GM19025 (cell line): Measurements from ENCODE around the gene IGF2BP2.
"Not testable (repeated sequence)": the region's sequence is repeated elsewhere in the genome, so short reads cannot be mapped to it uniquely, and the experiment has no call there.

Source experiments
- ATAC-seq: cut with Tn5 transposase; IDR thresholded peaks from one replicate; pipeline ENCODE4 v1.9.1; 2021; ENCODE audit warnings: mild to moderate bottlenecking, low read depth, moderate library complexity; ENCODE audit not compliant: unreplicated experiment

Gene IGF2BP2

DNA sequence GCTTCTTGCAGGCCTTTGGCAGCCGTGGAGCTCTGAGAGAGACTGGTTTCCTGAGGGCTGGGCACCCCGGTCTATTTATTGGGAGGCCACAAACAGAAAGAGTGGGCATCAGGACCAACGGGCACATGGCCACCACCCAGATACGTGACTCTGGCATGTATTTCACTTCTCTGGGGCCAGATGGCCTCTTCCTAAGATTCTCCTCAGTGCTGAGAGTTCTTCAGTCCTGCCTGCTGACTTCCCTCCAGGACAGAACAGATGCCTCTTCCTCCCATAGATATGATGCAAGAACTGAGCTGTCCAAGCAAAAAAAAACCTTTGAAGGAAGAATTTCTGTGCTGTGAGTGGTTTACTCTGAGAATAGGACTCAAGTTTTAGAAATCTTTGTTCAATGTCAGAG, 107.7 kb downstream of the IGF2BP2 start:
- ATAC-seq: no peak

DNA sequence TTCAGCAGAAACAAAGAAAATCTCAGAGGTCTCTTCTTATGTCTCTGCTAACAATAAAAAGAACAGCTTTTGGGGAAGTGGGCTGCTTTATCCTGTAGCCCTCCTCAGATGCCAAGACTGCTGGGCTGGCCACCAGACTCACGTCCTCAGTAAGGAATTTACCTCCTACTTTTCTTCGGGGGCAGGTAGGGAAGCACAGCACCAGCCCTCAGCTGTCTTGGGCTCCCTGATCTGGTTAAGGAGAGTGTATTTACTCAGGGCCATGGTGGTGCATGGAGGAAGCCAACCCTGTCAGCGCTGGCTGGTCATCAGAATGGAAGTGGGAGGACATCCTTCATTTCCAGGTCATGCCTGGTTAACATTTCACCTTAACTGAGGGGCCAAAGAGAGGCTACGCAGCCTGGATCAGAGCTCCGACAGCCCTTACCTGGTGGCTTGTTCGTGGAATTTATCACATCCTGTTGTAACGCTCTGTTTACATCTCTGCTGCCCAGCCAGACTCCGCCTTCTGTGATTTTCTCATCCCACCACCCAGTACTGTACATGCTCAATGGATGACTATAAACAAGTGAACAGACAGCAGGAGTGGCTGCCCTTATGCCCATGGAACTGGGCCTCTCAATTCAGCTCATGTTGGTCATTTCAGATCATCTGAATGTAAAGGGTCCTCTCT, 108.3 kb downstream of the IGF2BP2 start:
- no peak for ATAC-seq

DNA sequence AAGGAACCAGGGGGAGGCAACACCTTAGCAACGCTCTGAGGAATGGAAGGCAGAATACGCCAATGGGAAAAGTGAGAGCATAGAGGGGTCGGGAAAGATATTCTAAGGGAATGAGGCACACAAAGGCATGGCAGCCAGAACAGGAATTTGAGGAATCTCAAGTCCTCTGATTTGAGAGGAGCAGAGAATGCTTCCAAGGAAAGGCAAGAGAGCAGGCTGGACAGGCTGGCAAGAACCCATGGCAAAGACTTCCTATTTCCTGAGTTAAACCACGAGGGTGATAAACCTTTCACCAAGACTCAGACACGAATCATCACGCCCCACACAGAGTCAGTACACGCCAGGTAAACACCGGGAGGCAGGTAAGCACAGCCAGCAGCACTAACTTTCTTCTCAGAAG, 109.8 kb downstream of the IGF2BP2 start:
- no peak for ATAC-seq

DNA sequence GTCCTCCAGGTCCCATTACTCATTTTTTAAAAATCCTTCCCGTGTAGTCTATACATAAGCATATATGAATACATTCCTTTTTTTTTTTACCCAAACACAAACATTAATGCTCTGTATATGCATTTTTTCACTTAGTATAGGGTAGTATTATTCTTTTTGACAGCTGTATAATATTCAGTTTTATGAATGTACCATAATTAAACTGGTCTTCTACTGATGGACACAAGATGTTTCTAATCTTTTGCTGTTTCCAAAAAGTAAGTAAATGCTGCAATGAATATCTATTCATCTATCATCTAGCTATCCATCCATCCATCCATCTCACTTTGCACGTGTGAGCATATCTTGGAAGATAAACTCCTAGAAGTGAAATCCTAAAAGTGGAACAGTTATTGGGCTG, 110.8 kb downstream of the IGF2BP2 start:
- no peak for ATAC-seq

DNA sequence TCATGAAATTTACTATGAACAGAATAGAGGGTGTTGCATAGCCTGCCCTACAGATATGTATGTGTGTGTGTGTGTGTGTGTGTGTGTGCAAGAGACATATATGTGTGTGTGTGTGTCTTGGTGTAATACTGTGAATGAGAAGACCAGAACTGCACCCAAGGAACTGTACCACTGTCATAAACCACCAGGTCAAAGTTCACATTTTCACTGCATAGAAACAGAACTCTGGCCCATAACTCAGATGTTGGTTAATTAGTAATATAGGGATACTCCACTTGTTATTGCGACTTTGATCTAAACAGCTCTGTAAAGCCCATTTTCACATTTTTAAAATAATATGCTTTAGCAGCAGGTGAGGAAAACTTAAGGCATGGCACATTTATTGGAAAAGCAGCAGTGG, 111.8 kb downstream of the IGF2BP2 start:
- no peak for ATAC-seq

DNA sequence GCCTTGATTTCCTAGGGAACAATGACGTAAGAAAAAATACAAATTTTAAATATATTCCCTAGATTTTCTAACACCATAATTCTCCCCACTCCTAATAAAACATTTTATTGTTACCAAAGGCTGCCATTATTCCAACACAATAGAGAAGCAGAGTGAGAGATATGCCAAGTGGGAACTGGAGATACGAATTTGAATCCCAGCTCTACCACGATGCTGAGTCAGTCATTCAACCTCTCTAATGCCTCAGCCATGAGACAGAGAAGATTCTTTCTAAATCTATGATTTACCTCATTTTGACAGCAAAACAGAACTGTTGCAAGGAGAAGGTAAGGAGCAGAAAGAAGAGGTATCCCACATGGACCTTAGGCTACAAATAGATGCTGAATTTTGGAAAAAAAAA, 112.5 kb downstream of the IGF2BP2 start:
- no peak for ATAC-seq

DNA sequence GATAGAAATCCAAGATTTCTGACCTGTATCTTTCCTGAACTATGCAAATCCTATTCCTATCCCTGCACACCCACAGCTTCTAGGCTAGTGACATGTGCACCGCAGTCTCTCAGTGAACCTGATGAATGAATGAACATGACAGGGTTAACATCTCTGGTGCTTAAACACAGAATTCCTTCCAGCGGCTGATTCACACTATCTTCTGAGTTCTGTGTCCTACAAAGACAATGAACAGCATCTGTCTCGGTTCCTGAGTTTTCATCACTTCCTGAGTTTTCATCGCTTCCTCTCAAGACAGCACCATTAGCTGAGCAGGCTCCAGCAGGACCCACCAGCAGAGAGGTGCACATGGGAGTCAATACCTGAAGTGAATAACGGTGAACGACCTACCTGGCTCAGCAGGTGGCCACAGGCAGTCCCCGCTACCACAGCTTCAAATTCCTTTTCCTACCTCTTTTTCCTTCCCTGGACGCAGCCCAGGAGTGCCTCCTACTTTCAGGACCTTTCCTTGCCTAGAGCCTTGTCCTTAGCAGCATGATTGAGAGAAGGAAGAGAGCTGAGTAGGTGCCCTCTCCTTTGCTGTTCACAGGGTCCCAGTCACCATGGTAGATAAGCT, 113.5 kb downstream of the IGF2BP2 start:
- no peak for ATAC-seq

DNA sequence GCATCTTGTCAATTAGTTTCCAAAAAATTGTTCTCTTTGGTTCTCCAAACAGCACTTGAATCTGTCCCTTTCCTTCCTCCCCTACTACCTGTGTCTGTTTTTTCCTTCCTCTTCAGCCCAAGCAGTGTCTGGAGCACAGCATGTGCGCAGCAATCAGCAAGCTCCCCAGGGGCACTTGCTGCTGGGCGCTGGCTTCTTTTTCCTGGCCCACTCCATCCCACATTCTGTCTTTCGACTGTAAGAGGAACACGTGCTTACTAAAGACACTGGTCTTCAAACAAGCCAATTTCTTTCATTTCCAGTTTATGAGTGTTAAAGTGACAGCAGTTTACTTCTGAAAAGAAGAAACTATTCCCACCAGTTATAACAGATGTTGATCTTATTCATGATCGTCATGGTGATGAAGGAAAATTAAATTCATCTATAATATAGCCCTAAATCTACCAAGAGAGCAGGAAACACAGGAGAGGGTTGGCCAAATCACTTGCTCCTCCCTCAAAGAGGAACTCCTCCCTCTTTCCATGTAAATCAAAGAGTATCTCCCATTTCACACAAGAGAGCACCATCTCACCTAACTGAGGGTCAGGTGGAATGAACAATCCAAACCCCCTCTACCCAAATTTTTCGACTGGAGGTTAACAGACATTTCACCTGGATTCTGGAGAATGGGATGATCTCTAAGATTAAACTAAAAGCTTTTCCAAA, 115.4 kb downstream of the IGF2BP2 start:
- ATAC-seq: no peak

DNA sequence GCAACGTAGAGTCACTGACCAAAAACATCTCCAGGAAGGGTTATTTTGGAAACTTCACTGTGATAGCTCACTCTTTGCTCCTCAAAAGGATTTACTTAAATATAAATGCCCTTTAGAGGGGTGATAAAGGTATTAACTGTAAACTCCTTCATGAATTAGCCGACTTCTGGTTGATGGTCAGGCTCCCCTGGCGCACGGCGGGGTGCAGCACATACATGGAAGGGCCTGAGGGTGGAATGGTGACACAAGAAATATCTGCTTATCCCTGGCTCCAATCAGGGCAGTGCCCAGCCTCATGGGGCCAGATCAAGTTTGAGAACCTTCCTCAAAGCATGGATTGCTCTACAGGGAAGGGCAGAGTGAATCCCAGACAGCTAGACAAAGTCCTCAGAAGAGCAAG, 116.5 kb downstream of the IGF2BP2 start:
- no peak for ATAC-seq

DNA sequence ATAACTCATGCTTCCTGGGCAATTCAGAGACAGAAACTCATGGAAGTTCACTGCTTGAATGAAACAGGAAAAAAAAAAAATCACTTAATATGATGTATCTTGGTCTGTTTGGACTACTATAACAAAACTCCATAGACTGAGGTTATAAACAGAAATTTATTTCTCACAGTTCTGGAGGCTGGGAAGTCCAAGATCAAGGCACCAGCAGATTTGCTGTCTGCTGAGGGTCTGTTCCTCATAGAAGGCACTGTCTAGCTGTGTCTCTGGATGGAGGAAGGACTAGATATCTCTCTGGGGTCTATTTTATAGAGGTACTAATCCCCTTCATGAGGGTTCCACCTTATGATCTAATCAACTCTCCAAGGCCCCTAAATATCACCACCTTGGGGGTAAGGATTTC, 119.3 kb downstream of the IGF2BP2 start:
- no peak for ATAC-seq

DNA sequence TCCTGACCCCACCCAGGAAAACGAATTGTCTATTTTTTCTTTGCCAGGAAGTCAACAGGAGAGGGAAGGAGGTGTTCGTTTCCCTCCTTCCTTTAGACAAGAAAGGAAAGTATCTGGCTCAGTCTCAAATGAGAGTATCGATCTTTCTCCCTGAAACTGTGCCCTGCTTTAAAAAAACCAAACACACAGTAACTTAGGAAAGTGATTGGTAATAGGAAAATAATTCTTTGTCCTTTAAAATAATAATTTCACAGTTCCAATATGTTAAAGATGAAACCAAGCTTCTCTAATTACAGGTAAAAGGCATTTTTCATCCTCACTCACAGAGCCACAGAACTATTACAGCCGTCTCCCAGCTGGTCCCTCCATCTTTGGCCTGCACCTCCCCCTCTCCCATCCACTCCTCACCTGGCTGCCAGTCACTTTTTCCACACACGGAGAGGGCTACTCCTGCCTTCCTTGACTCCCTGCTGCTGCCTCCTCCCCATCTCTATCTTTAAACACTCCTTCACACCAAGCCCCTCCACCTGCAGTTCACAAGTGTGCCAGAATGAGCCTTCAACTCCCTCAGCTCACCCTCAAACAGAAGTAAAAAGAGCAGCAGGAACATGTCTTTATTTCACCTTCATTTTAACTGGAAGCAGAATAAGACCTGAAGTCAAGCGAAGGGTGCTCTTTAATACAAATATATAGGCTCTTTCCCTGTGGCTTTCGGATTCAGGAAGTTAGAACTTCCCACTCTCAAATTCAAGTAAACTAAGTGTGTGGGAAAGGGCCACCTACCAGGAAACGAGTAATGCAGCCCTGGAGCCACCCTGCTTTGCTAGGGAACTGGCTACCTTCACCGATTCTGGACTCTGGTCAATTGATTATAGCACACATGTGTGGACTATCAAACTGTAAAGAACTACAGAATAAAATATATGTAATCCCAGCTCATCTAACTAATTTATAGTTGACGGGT, 122.3 kb downstream of the IGF2BP2 start:
- ATAC-seq: no peak

DNA sequence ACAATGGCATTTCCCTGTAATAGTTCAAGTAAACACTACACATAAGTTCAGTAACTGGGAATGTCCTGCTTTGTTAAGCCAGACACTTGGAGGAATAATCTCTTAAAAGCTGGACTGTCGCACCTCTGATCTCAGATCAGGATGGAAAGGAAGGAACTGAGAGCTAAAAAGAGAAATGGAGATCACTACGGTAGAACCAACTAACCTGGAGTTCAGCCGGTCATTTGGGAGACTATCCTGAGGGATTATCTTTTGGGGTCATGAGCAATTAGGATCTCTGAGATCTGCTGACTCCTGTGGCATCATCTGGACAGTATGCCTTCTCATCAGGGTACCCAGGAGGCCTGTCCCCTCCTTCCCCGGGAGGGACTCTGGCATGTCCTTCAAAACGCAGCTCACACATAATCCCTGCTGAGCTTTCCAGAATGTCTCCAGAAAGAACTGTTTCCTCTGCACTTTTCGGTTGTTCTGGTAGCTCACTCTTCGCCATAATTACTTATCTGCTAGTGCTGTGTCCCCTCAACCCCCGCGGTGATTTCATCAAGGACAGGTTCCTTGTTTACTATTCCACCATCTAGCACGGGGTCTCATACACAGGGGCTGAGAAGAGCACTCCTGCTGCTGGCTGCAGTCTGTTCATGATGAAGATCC, 123.1 kb downstream of the IGF2BP2 start:
- no peak for ATAC-seq

DNA sequence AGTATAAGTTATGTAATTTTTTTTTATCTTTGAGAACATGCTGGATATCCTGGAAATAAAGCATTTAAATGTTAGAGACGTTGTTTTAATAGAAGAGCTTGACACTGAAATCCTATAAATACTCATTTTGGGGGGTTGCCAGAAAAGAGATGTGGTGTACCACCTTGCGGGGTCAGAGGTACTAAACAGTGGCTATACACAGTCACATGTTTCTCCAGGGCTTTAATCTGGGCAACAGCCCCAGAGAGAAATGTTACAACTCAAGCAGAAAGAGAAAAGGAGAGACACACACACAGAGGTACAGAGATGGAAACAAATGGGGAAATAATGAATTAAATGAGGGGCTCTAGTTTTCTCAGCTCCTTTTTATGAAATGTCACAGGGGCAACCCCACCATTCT, 124.9 kb downstream of the IGF2BP2 start:
- no peak for ATAC-seq

DNA sequence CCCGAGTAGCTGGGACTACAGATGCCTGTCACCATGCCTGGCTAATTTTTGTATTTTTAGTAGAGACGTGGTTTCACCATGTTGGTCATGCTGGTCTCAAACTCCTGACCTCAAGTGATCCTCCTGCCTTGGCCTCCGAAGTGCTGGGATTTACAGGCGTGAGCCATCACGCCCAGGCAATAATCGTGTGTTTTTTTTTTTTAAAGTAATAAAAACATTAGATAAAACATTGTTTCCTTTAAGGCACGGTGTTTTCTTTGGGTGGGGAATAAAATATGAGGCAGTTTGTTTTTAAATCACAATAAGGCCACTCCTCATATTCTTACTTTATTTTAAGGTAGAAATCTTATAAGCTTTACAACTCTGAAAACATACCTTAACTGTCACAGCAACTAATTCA, 127.6 kb downstream of the IGF2BP2 start:
- not testable (repeated sequence) for ATAC-seq

DNA sequence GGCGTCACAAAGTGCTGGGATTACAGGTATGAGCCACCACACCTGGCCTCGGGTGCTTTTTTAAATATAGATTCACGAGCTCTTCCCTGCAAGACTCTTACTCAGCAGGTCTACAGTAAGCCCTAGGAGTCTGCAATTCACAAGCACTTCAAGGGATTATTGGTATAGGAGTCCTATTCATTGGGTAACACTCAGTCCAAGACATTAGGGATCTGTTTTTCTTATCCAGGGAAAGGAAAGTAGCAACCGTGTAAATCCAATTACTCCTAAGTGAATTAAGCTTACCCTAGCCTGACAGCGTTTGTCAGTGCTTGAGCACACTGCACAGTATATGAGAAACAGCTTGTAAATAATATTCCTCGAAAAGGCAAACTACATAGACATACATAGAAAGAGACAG, 128.8 kb downstream of the IGF2BP2 start:
- ATAC-seq: no peak

DNA sequence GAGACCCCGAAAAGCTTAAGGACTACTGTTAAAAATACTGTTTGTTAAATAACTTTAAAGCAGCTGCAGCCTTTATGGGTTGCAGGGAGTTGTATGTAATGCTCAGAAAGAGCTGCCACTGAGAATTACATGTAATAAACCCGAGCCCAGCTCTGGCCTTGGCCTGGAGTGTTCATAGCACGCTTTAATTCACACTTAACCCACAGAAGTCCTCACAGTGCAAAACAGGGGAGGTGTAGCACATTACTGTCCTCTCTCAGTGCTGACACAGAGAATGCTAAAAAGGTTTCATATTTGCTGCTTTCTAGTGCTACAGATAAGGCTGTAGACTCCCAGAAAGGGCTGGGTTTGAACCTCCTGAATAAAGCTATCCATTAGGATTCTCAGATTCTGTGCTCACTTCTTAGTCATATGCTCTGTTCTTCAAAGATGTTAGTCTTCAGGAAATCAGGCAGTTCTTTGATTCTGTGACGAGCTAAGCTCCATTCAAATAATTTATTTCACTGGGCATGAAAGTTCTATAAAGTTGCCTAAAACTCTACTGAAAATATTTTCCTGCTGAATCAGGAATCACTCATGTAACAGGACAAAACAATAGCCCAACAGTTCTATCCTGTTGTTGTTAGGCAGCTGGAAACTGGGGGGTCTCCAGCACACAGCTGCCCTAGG, 130.7 kb downstream of the IGF2BP2 start:
- ATAC-seq: no peak

DNA sequence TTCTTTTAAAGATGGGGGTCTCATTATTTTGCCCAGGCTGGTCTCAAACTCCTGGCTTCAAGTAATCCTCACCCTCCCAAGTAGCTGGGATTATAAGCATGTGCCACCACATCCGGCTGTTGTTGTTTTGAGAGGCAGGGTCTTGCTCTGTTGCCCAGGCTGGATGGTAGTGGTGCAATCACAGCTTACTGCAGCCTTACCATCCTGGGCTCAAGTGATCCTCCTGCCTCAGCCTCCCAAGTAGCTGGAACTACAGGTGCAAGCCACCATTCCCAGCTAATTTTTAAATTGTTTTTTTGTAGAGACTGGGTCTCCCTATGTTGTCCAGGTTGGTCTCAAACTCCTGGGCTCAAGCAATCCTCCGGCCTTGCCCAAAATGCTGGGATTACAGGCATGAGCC, 133.2 kb downstream of the IGF2BP2 start:
- no peak for ATAC-seq

DNA sequence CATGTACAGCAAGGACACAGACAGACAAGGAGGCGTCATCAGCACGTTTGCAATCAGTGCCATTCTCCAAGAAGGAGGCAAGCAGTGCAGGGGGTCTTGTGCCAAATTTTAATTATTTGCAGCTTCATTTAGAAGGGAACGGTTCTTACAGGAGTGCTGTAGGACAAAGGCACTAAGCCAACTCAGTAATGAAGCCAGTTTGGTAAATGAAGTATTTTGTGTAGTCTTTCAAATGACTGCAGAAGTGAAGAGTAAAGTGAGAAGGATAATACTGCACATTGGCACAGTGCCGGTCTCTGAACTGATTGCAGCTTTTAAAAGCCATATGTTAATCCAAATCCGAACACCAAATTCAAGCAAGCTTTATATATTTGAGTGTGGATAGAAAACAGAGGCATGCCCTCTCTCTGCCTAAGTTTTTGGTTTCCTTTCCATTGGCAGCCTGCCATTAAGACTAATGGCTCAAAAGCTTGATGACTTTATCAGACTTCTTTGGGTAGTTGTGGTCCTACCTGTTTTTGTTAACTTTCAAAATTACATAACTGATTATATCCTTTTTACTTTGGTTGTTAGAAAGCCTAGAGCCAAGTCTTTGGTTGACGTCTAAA, 137.5 kb downstream of the IGF2BP2 start:
- ATAC-seq: no peak

DNA sequence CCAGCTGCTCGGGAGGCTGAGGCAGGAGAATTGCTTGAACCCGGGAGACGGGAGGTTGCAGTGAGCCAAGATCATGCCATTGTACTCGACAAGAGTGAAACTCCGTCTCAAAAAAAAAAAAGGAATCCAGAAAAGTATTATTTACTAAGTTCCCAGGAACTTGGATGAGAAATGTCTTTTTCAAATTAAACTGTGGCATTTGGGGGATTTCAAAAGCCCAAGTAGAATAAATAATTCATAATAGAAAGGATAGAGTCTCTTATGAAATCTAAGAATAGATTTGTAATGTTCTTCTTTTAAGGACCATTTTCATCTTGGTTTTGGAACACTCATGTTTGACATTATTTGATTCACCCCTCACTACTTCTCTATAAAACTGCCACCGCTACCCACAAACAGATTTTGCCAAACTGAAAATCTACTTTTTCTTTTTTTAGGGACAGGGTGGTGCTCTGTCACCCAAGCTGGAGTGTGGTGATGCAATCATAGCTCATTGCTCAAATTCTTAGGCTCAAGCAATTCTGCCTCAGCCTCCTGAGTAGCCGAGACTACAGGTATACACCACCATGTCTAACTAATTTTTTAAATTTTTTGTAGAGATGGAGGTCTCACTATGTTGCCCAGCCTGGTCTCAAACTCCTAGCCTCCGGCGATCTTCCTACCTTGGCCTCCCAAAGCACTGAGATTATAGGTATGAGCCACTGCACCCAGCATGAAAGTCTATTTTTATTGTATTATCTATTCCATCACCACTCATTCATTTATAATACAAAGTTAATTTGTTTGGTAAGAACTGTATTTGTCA, 139.4 kb downstream of the IGF2BP2 start:
- ATAC-seq: no peak
